ENCODE measurements around the gene C19orf47. TPM values are rescaled to one million over a fixed set of nuclear protein-coding genes. Genes with fewer than 3 reads are reported as not detected.

C19orf47 gene
- total RNA-seq, 2 experiments from 2014 or later: 17.5 to 18.0 TPM

DNA sequence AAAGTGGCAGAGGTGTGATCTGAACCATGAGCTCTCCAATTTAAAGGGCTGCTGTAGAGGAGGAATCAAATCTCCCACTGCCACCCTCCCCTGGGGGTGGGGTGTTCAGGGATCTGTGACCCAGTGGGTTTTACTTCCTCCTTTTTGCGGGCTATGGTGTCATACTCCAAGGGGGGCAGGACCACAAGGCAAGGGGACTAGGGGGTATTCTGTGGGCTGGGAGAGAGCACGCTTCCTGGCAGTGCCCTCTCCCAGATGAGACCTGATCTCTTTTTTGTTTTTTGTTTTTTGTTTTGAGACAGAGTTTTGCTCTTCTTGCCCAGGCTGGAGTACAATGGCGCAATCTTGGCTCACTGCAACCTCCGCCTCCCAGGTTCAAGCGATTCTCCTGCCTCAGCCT, 10.6 kb upstream of the C19orf47 start:
- H3K27ac Mint-ChIP-seq: no peak overlapping the region
- DNase-seq: no peak
- H3K36me3 Mint-ChIP-seq (ENCODE audit: low read depth): no peaks in the 10 kb centered on the region
- CTCF ChIA-PET: no interaction called here
- no peaks in the 10 kb centered on the region for H3K9me3 Mint-ChIP-seq
- TF ChIP-seq CTCF (IDR thresholded peaks at IDR 0.05): no peak
- H3K4me1 Mint-ChIP-seq (ENCODE audit: low read depth): peaks cover 17% of the 10 kb centered on the region
- no peaks in the 10 kb centered on the region for H3K27me3 Mint-ChIP-seq
- intact Hi-C loops (cut with micrococcal nuclease): no loop called here
- POLR2A ChIA-PET: no interaction called here
- no peak for ATAC-seq
- H3K4me3 Mint-ChIP-seq: no peak overlapping the region

DNA sequence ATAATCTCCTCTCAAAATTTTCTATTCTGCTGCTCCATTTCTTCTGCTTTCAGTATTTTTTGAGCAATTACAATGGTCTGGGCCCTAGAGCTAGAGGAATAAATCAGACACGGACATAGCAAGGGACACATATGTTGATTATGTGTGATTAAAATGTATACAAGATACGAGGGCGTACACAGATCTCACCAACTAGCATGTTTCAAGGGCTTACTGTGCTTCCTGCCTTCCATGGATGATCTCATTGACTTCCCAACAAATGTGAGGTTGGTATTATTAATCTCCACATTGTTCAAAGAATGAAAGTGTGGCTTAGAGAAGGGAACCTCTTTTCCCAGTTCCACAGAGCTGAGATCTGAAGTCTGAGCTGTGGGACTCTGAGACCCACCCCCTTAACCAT, 9.4 kb upstream of the C19orf47 start:
- TF ChIP-seq CTCF (IDR thresholded peaks at IDR 0.05): no peak
- Mint-ChIP-seq H3K4me1 (ENCODE audit: low read depth) (peaks cover 12% of the 10 kb centered on the region), H3K9me3 (no peaks in the 10 kb centered on the region), H3K27ac (peak overlapping the region; percentile 32), H3K36me3 (ENCODE audit: low read depth) (no peaks in the 10 kb centered on the region), H3K27me3 (no peaks in the 10 kb centered on the region), H3K4me3 (no peak overlapping the region)
- intact Hi-C loops (cut with micrococcal nuclease): no loop called here
- ChIA-PET CTCF (no interaction called here), POLR2A (interaction anchor here (1.4 kb wide), 1 partner anchor 23 kb away, joined by 3 read pairs; no protein-coding TSS in a partner anchor)
- no peak for DNase-seq
- ATAC-seq: no peak

DNA sequence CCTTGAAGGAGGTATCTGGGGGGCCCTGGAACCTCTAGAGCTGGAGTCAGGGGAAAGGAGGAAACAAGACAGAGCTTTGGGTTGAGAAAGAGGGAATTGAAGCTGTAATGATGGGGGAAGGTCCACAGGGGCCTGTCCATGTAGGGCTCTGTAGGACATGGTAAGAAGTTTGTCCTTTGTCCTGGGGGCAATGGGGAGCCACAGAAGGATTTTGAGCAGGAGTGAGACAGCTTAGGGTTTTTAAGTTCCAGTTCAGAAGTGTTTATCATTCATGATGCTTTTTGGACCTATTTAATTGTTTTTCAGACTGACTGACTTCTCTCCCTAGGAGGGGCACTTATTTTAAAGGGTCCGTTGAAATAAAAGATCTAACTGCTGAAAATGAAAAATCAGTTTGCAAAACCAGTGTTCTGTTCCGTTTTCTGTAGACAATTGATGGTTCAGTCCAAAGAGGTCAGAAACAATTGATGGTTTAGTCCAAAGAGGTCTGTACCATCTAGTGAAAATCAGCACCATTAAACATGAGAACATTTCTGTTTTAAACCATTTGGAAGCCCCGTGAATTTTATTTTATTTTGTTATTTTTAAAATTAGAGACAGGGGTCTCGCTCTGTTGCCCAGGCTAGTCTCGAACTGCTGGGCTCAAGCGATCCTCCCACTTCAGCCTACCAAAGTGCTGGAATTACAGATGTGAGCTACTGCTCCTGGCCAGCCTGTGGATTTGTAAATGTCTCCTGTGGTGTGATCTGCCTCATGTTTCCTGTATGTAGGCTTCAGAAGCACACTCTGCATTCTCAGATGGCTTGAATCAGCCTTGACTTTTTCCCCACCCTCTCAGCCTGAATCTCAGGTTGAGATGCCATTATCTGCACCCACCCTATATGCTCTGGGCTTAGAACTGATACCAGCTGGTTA, 8.7 kb upstream of the C19orf47 start:
- ATAC-seq (no peak), DNase-seq (no peak)
- Mint-ChIP-seq H3K4me1 (ENCODE audit: low read depth) (peaks cover 12% of the 10 kb centered on the region), H3K4me3 (no peak overlapping the region), H3K27me3 (no peaks in the 10 kb centered on the region), H3K36me3 (ENCODE audit: low read depth) (no peaks in the 10 kb centered on the region), H3K9me3 (no peaks in the 10 kb centered on the region), H3K27ac (peak overlapping the region; percentile 32)
- CTCF ChIA-PET: interaction anchor here (1.2 kb wide), 1 partner anchor 51 kb away, joined by 4 read pairs; no protein-coding TSS in a partner anchor
- TF ChIP-seq CTCF (IDR thresholded peaks at IDR 0.05): no peak
- intact Hi-C loops (cut with micrococcal nuclease): no loop called here
- POLR2A ChIA-PET: interaction anchor here (1.4 kb wide), 1 partner anchor 24 kb away, joined by 3 read pairs; no protein-coding TSS in a partner anchor

DNA sequence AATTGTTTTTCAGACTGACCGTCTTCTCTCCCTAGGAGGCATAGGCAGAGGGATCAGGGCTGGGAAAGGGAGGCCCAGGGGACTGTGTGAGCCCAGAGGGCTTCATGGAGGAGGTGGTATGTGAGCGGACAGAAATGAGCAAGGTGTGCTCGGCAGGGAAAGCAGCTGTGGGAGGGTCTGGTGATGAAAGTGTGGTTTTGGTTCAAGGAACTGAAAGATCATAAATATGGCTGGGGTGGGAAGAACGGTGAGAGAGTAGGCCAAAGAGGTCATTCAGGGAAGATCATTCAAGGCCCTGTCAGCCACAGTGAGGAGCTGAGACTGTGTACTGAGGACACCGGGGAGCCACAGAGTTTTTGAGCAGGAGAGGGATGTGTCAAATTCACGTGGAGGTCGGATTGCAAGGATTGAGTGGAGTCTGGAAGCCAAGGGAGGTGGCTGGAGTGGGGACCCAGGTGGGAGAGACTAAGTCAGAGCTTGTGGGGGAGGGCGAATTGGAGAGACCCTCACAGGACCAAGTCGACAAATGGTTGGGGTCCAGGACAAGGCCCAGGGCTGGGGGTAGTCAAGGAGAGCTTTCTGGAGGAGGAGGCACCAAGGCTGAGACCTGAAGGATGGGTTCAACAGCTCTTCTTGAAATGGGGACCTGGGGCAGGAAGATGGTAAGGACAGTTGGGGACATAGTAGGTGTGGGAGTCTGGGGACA, 7.9 kb upstream of the C19orf47 start:
- intact Hi-C loops (cut with micrococcal nuclease): no loop called here
- ChIA-PET POLR2A (interaction anchor here (1.4 kb wide), 1 partner anchor 25 kb away, joined by 3 read pairs; no protein-coding TSS in a partner anchor), CTCF (interaction anchor here (0.6 to 1.2 kb wide), 2 partner anchors 8 to 51 kb away, joined by 3 to 4 read pairs; no protein-coding TSS in a partner anchor)
- ATAC-seq (no peak), DNase-seq (no peak)
- no peak for TF ChIP-seq CTCF (IDR thresholded peaks at IDR 0.05)
- Mint-ChIP-seq H3K36me3 (ENCODE audit: low read depth) (no peaks in the 10 kb centered on the region), H3K4me1 (ENCODE audit: low read depth) (peaks cover 12% of the 10 kb centered on the region), H3K9me3 (no peaks in the 10 kb centered on the region), H3K27me3 (no peaks in the 10 kb centered on the region), H3K27ac (peak overlapping the region; percentile 16), H3K4me3 (no peak overlapping the region)
